GM23338 (cell line): ENCODE measurements around the gene REPS1. TPM values are rescaled to one million over a fixed set of nuclear protein-coding genes. Genes with fewer than 3 reads are reported as not detected.

Source experiments
- ATAC-seq: fragments of 200-7000 bp; cut with Tn5 transposase; 3 replicates; pipeline ENCODE4 v1.9.1; 2020
- DNase-seq: peaks from one replicate; pipeline ENCODE4 v3.0.0-alpha.2; 2015; ENCODE audit warnings: low spot score
- H2AFZ ChIP-seq: fragments of 200-600 bp; sonication (generic); 2 replicates; pipeline ENCODE4 v1.8.0; 2016; ENCODE audit warnings: antibody characterized with exemption, mild to moderate bottlenecking, moderate library complexity
- H3F3A ChIP-seq: fragments of 200-600 bp; sonication (generic); replicated peaks from 2 replicates; pipeline ENCODE4 v1.8.0; 2017; ENCODE audit warnings: antibody characterized with exemption, mixed run types, low read depth
- H3K27ac ChIP-seq: fragments of 200-600 bp; sonication (generic); 2 replicates; pipeline ENCODE4 v1.6.1; 2016; ENCODE audit warnings: low read depth
- H3K27me3 ChIP-seq: fragments of 200-600 bp; sonication (generic); 2 replicates; pipeline ENCODE4 v1.8.0; 2016; ENCODE audit warnings: mild to moderate bottlenecking, mixed run types, moderate library complexity; ENCODE audit not compliant: insufficient read depth
- H3K36me3 ChIP-seq: fragments of 200-600 bp; sonication (generic); 2 replicates; pipeline ENCODE4 v1.8.0; 2016; ENCODE audit warnings: mild to moderate bottlenecking; ENCODE audit not compliant: insufficient read depth
- H3K4me1 ChIP-seq: fragments of 200-600 bp; sonication (generic); 2 replicates; pipeline ENCODE4 v1.8.0; 2016; ENCODE audit warnings: mild to moderate bottlenecking, moderate library complexity; ENCODE audit not compliant: insufficient read depth
- H3K4me2 ChIP-seq: fragments of 200-600 bp; sonication (generic); 2 replicates; pipeline ENCODE4 v1.7.1; 2017; ENCODE audit warnings: mixed run types
- H3K4me3 ChIP-seq: fragments of 200-600 bp; sonication (generic); 2 replicates; pipeline ENCODE4 v1.6.1; 2016; ENCODE audit warnings: mixed run types
- H3K79me2 ChIP-seq: fragments of 200-600 bp; sonication (generic); replicated peaks from 2 replicates; pipeline ENCODE4 v1.8.0; 2017; ENCODE audit warnings: mild to moderate bottlenecking; ENCODE audit not compliant: insufficient read depth
- H3K9me2 ChIP-seq: fragments of 200-600 bp; sonication (generic); 2 replicates; pipeline ENCODE4 v1.8.0; 2017; ENCODE audit not compliant: insufficient read depth
- H4K20me1 ChIP-seq: fragments of 200-600 bp; sonication (generic); replicated peaks from 2 replicates; pipeline ENCODE4 v1.8.0; 2017; ENCODE audit warnings: mild to moderate bottlenecking; ENCODE audit not compliant: insufficient read depth
- H3K27ac Mint-ChIP-seq: 2 replicates; pipeline ENCODE4 v1.8.0; 2020; ENCODE audit warnings: inconsistent platforms, mild to moderate bottlenecking, moderate library complexity, mixed read lengths
- H3K27me3 Mint-ChIP-seq: 3 replicates; pipeline ENCODE4 v1.8.0; 2022; ENCODE audit warnings: low read depth, mild to moderate bottlenecking, moderate library complexity, mixed read lengths, inconsistent platforms; ENCODE audit not compliant: insufficient read depth, poor library complexity
- H3K36me3 Mint-ChIP-seq: 3 replicates; pipeline ENCODE4 v1.8.0; 2021; ENCODE audit warnings: low read depth, mild to moderate bottlenecking, inconsistent platforms, moderate library complexity, mixed read lengths
- H3K4me1 Mint-ChIP-seq: 3 replicates; pipeline ENCODE4 v1.8.0; 2020; ENCODE audit warnings: mild to moderate bottlenecking, inconsistent platforms, mixed read lengths
- H3K4me3 Mint-ChIP-seq: 3 replicates; pipeline ENCODE4 v1.8.0; 2021; ENCODE audit warnings: moderate library complexity, mild to moderate bottlenecking, inconsistent platforms, mixed read lengths
- H3K9me3 Mint-ChIP-seq: 3 replicates; pipeline ENCODE4 v1.8.0; 2020; ENCODE audit warnings: moderate library complexity, mild to moderate bottlenecking, inconsistent platforms, mixed read lengths
- CREB1 ChIP-seq: fragments of 250-450 bp; sonication (Bioruptor Pico); IDR thresholded peaks from 2 replicates; pipeline ENCODE4 v1.5.0; 2020; ENCODE audit warnings: low read depth, mild to moderate bottlenecking, moderate library complexity
- CTCF ChIP-seq, 2 experiments: fragments of 200-600 bp in 1 of 2; sonication (generic) in 1 of 2; conservative IDR thresholded peaks; 2 replicates each; pipeline versions ENCODE4 v1.5.1 to v1.6.1; 2016 to 2017; ENCODE audit warnings: antibody characterized with exemption in 2 of 2, low read depth in 2 of 2, mild to moderate bottlenecking in 2 of 2, moderate library complexity in 1 of 2
- ETS1 ChIP-seq: IDR thresholded peaks from 2 replicates; pipeline ENCODE4 v1.6.1; 2016; ENCODE audit warnings: antibody characterized with exemption
- EZH2 ChIP-seq: fragments of 200-600 bp; sonication (generic); IDR thresholded peaks from one replicate; pipeline ENCODE4 v1.8.0; 2017; ENCODE audit warnings: antibody characterized with exemption, mild to moderate bottlenecking, low read depth; ENCODE audit not compliant: unreplicated experiment
- EZH2phosphoT487 ChIP-seq: fragments of 200-600 bp; sonication (generic); IDR thresholded peaks from one replicate; pipeline ENCODE4 v1.8.1; 2018; ENCODE audit warnings: antibody characterized with exemption; ENCODE audit not compliant: unreplicated experiment
- JUNB ChIP-seq: IDR thresholded peaks from one replicate; pipeline ENCODE4 v1.6.1; 2016; ENCODE audit warnings: antibody characterized with exemption; ENCODE audit not compliant: unreplicated experiment
- NANOG ChIP-seq: IDR thresholded peaks from 2 replicates; pipeline ENCODE4 v1.6.1; 2016; ENCODE audit warnings: antibody characterized with exemption, borderline replicate concordance
- POLR2AphosphoS5 ChIP-seq: IDR thresholded peaks from 2 replicates; pipeline ENCODE4 v1.6.1; 2016; ENCODE audit warnings: antibody characterized with exemption, low read depth
- REST ChIP-seq: IDR thresholded peaks from one replicate; pipeline ENCODE4 v1.6.1; 2018; ENCODE audit warnings: antibody characterized with exemption; ENCODE audit not compliant: unreplicated experiment
- STAT1 ChIP-seq: IDR thresholded peaks from one replicate; pipeline ENCODE4 v1.6.1; 2016; ENCODE audit warnings: antibody characterized with exemption; ENCODE audit not compliant: unreplicated experiment
- ZNF114 ChIP-seq: fragments of 250-450 bp; sonication (Bioruptor Pico); IDR thresholded peaks from 2 replicates; pipeline ENCODE4 v1.5.0; 2020; ENCODE audit warnings: mild to moderate bottlenecking, moderate library complexity
- ZNF331 ChIP-seq: fragments of 250-450 bp; sonication (Bioruptor Pico); IDR thresholded peaks from 2 replicates; pipeline ENCODE4 v1.5.0; 2020; ENCODE audit warnings: low read depth, mild to moderate bottlenecking, moderate library complexity
- ZNF462 ChIP-seq: fragments of 250-450 bp; sonication (Bioruptor Pico); IDR thresholded peaks from 2 replicates; pipeline ENCODE4 v1.5.0; 2020; ENCODE audit warnings: mild to moderate bottlenecking, moderate library complexity
- polyA plus RNA-seq: library from polyadenylated mRNA; unstranded; fragments of >200 nt; fragmentation: Nextera tagmentation; extraction: Ambion mirVana; gene quantifications from 2 replicates; pipeline ENCODE4 v1.2.1, GENCODE V29; 2016
- total RNA-seq: library from RNA; depleted of rRNA; stranded (reverse); fragments of >200 nt; shearing (Covaris generic); gene quantifications from 2 replicates; pipeline ENCODE4 v1.2.3, GENCODE V29; 2014

Gene REPS1
- total and polyA plus RNA-seq, 2 experiments from 2014 or later: 46.0 to 65.7 TPM

- no peak for DNase-seq
- no peak overlapping the region for H2AFZ ChIP-seq
- H3K4me1 Mint-ChIP-seq: peaks cover 38% of the 10 kb centered on the region
- no peak overlapping the region for H3K4me2 ChIP-seq
- H3K4me1 ChIP-seq: peaks cover 16% of the 10 kb centered on the region
- H4K20me1 ChIP-seq: peaks cover 9% of the 10 kb centered on the region
- no peaks in the 10 kb centered on the region for H3K36me3 Mint-ChIP-seq
- peak overlapping the region; percentile 11; the same call in 1 of the 2 replicates for H3K27ac Mint-ChIP-seq
- H3K4me3 ChIP-seq: no peak overlapping the region
- no peaks in the 10 kb centered on the region for H3K9me3 Mint-ChIP-seq
- no peaks in the 10 kb centered on the region for H3K27me3 ChIP-seq
- no peaks in the 10 kb centered on the region for H3K27me3 Mint-ChIP-seq
- no peak for TF ChIP-seq EZH2phosphoT487
- TF ChIP-seq REST: no peak
- TF ChIP-seq STAT1: no peak
- TF ChIP-seq ETS1: no peak
- no peak for TF ChIP-seq CTCF (conservative IDR thresholded peaks at IDR 0.05; ENCODE audit: low read depth in 2 of 2)
- TF ChIP-seq ZNF114 (CRISPR knock-in tag): no peak
- TF ChIP-seq ZNF462: no peak
- no peak for TF ChIP-seq ZNF331 (CRISPR knock-in tag)
- TF ChIP-seq POLR2AphosphoS5: no peak
- TF ChIP-seq EZH2: no peak
- no peak for TF ChIP-seq NANOG
- no peak for TF ChIP-seq CREB1 (CRISPR knock-in tag)
- no peak for TF ChIP-seq JUNB
- peaks cover 100% of the 10 kb centered on the region for H3K79me2 ChIP-seq
- ATAC-seq: no peak
- H3K36me3 ChIP-seq: no peaks in the 10 kb centered on the region
- no peaks in the 10 kb centered on the region for H3F3A ChIP-seq
- H3K27ac ChIP-seq: no peak overlapping the region
- H3K9me2 ChIP-seq: no peaks in the 10 kb centered on the region
- no peak overlapping the region for H3K4me3 Mint-ChIP-seq
These were observed 21.2 kb downstream of the REPS1 start for GRCh38 chr6:138966870-138967269.
